HUES6 (cell line): ENCODE results near the gene TUT7.

Source experiments
- H3K27ac ChIP-seq: 2 replicates; pipeline ENCODE4 v1.7.0; 2013; ENCODE audit warnings: low read depth, mild to moderate bottlenecking, low read length, inconsistent platforms
- H3K27me3 ChIP-seq: 2 replicates; pipeline ENCODE4 v1.6.1; 2013; ENCODE audit warnings: low read length; ENCODE audit not compliant: control insufficient read depth, insufficient read depth
- H3K36me3 ChIP-seq: 2 replicates; pipeline ENCODE4 v1.6.1; 2013; ENCODE audit warnings: low read length; ENCODE audit not compliant: control insufficient read depth, insufficient read depth
- H3K4me1 ChIP-seq: 2 replicates; pipeline ENCODE4 v1.6.1; 2013; ENCODE audit warnings: low read length; ENCODE audit not compliant: control insufficient read depth, insufficient read depth
- H3K4me3 ChIP-seq: 2 replicates; pipeline ENCODE4 v1.5.1; 2013; ENCODE audit warnings: low read depth, low read length
- H3K9ac ChIP-seq: one replicate; pipeline ENCODE4 v1.6.1; 2013; ENCODE audit warnings: mild to moderate bottlenecking, low read length
- H3K9me3 ChIP-seq: 2 replicates; pipeline ENCODE4 v1.6.1; 2013; ENCODE audit warnings: low read depth, low read length; ENCODE audit not compliant: control insufficient read depth, insufficient read depth

Gene TUT7

DNA sequence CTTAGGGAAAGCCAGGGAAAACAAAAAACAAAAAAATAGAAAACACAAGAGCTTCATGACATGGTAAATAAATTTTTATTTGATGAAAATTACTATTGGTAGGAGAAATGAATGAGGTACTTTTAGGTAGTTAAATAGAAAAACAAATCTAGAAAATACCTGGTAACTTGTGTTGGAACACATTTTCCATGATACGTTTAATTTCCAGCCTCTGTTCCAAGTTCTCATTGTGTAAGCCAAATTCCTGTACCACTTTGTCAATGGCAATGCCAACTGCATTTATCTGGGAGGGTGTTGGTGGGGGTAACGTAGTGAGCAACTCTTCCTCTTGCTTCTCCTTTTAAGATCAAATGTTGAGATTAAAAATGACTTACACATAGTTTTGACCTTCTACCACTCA lies 9.4 kb downstream of the TUT7 start:
- H3K27me3 ChIP-seq = no peaks in the 10 kb centered on the region
- no peaks in the 10 kb centered on the region for H3K4me1 ChIP-seq
- peaks cover 62% of the 10 kb centered on the region for H3K36me3 ChIP-seq
- no peak overlapping the region for H3K4me3 ChIP-seq
- H3K27ac ChIP-seq = no peak overlapping the region
- H3K9me3 ChIP-seq = no peaks in the 10 kb centered on the region
- H3K9ac ChIP-seq = no peak overlapping the region

DNA sequence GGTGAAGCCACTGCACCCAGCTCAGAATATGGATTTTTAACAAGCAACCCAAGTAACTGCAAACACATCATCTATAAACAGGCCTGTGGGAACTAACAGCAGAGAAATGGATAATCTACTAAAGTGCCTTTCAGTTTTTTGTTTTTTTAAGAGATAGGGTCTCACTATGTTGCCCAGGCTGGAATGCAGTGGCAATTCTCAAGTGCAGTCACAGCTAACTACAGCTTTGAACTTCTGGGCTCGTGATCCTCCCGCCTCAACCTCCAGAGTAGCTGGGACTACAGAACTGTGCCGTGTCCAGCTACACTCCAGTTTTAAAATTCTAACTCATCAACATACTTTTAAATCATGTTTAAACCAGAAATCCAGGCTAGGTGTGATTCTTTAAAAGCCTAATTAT lies 11.9 kb downstream of the TUT7 start:
- Histone ChIP-seq H3K27ac (no peak overlapping the region), H3K4me3 (no peak overlapping the region), H3K4me1 (0 out of 2 replicates have a peak, but pooled peaks cover 4% of the 10 kb centered on the region), H3K27me3 (no peaks in the 10 kb centered on the region), H3K36me3 (peaks cover 83% of the 10 kb centered on the region), H3K9me3 (no peaks in the 10 kb centered on the region), H3K9ac (no peak overlapping the region)

DNA sequence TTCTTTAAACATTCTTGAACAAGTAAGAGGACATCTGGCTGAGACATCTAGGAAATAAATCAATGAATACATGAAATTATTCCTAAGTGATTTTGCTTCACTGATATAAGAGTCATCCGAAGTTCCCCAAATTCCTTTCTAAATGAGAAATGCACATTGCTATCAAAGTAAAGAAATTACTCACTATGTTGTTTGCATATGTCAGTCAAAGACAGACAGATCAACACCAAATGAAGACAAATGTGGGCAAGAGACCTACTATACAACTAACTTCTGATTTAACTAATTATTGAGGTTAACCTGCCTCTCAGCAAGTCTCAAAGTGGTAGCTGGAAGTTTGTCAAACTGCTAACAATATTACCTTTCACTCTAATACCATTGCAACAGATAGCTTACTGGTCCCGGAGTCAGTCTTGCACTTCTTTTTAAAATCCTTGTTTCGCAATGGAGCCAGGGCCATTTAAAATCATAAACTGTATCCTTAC lies 13.2 kb downstream of the TUT7 start:
- Histone ChIP-seq H3K27ac (no peak overlapping the region), H3K9me3 (no peaks in the 10 kb centered on the region), H3K27me3 (no peaks in the 10 kb centered on the region), H3K36me3 (peaks cover 91% of the 10 kb centered on the region), H3K4me1 (0 out of 2 replicates have a peak, but pooled peaks cover 4% of the 10 kb centered on the region), H3K9ac (no peak overlapping the region), H3K4me3 (no peak overlapping the region)

DNA sequence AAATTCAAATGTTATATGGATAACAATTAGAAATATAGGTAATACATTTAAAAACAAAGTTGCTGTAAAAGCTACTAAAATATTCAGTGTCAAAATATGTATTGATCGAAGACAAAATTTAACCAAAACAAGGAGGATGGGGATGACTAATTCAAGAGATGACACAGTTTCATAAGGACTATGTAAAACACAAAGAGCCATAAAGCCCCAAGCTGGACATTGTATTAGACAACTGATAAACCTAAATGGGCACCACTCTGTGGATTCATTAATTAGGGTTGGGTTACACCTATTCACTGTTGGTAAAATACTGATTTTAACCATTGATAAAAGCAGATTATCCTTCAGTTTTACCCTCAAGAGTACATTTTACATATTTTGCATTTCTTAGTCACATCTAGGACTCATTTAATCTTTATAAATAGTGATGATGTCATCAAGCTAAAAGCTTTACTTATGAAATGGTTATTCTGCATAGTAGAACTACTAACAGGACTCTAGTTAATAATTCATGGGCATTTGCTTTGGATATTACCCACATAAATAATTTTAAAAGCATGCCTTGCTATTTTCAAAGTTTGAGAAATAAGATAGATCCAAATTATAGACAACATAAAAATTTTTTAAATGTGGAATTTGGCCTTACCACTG lies 13.7 kb downstream of the TUT7 start:
- Histone ChIP-seq H3K4me1 (0 out of 2 replicates have a peak, but pooled peaks cover 4% of the 10 kb centered on the region), H3K27me3 (no peaks in the 10 kb centered on the region), H3K4me3 (no peak overlapping the region), H3K27ac (no peak overlapping the region), H3K9ac (no peak overlapping the region), H3K9me3 (no peaks in the 10 kb centered on the region), H3K36me3 (peaks cover 91% of the 10 kb centered on the region)

DNA sequence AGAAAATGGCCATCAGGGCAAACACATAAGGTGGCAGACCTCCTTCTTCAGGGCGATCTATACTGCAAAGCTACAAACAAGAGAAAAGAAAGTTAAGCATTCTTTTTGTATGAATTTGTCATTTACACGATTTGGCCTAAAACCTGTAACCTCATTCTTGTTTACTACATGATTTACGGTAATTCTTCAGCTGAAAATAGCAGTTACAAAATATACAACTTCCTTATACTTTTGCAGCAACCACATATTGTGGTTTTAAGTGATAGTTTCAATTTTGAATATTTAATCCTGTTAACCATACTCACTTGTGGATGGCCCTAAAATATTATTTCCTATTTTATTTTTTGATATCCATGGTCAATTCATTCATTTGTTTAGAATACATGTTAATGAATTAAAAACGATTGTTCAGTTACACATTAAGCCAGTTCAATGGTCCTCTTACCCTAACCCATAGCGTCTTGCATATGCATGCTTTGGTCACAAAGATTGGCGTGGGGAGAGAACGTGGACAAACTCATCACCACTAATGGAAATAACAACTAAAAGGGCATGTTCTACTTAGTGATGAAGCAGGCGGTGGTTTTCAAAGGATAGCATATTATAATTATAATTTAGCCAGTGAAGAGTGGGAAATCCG lies 16.6 kb downstream of the TUT7 start:
- H3K4me1 ChIP-seq = 0 out of 2 replicates have a peak, but pooled peaks cover 4% of the 10 kb centered on the region
- no peak overlapping the region for H3K9ac ChIP-seq
- H3K27me3 ChIP-seq = no peaks in the 10 kb centered on the region
- no peaks in the 10 kb centered on the region for H3K9me3 ChIP-seq
- no peak overlapping the region for H3K4me3 ChIP-seq
- peaks cover 83% of the 10 kb centered on the region for H3K36me3 ChIP-seq
- no peak overlapping the region for H3K27ac ChIP-seq

DNA sequence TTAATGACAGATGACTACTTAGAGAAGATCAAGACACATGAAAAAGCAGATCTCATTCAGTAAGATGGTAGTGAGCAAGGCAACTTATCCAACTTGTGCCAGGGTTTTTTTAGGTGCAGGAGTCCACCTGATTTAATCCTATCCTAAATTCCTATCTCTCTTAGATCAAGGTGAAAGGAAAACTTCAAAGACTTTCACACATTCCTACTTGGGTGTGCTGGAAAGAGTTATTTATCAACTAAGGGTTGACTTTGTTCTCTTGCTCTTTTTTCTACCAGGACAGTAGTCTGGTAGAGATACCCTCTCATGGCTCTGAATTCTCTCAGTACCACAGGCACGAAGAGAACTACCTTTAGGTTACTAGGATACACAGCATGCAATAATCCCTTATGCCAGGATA lies 18.2 kb downstream of the TUT7 start:
- no peaks in the 10 kb centered on the region for H3K27me3 ChIP-seq
- H3K9ac ChIP-seq = no peak overlapping the region
- H3K36me3 ChIP-seq = peaks cover 68% of the 10 kb centered on the region

DNA sequence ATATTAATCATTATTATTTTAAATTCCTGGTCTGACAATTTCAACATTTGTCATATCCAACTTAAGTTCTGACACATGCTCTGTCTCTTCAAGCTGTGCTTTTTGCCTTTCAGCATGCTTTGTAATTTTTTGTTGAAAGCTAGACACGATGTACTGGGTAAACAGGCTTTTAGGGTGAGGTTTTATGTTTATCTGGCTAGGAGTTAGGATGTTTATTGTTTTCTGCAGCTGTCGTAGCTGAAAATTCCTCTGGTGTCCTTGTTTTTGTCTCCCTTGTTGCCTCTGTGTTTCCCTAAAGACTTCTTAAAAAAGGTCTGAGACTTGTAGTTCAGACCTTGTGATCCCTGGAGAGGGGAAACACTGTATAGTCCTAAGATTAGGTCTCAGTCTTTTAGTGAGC lies 20.6 kb downstream of the TUT7 start:
- Histone ChIP-seq H3K4me3 (no peak overlapping the region), H3K27ac (no peak overlapping the region), H3K4me1 (peaks cover 4% of the 10 kb centered on the region), H3K36me3 (peaks cover 49% of the 10 kb centered on the region), H3K9me3 (no peaks in the 10 kb centered on the region), H3K27me3 (no peaks in the 10 kb centered on the region), H3K9ac (no peak overlapping the region)

More for the DNA sequence above, 18.2 kb downstream of the TUT7 start:
- Histone ChIP-seq H3K4me1 (0 out of 2 replicates have a peak, but pooled peaks cover 4% of the 10 kb centered on the region), H3K4me3 (no peak overlapping the region), H3K9me3 (no peaks in the 10 kb centered on the region), H3K27ac (no peak overlapping the region)

DNA sequence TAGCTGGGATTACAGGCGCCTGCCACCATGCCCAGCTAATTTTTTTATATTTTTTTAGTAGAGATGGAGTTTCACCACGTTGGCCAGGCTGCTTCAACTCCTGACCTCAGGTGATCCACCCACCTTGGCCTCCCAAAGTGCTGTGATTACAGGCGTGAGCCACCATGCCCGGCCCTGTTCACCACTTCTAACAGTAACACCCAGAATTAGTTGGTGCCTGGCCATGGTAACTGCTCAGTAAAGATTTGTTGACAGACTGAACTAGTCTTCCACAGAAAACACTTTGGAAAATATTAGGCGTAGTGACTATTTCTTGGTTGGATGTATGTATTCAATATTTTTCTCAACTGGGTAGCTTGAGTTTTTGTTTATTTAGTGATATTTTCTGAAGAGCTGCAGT lies 24.0 kb downstream of the TUT7 start:
- H3K27me3 ChIP-seq = no peaks in the 10 kb centered on the region
- peaks cover 16% of the 10 kb centered on the region for H3K4me1 ChIP-seq
- H3K4me3 ChIP-seq = no peak overlapping the region
- no peak overlapping the region for H3K27ac ChIP-seq
- H3K36me3 ChIP-seq = peaks cover 36% of the 10 kb centered on the region
- no peaks in the 10 kb centered on the region for H3K9me3 ChIP-seq
- no peak overlapping the region for H3K9ac ChIP-seq

DNA sequence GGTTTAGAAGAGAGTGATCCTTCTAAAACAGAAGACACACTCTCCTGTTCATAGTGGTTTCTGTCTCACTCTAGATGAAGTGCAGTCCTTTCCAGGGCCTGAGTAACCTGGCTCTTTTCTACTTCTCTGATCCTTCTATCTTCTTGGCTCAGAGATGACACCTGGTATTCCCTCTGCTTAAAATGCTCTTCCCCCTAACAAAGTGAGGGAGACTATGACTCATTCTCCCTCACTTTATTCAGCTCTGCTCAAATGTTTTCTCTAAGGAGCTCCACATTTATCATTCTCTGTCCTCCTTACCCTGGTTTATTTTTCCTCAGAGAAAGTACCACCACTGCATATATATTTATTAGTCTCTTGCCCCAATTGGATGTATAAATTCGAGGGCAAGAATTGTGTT lies 24.6 kb downstream of the TUT7 start:
- Histone ChIP-seq H3K27me3 (no peaks in the 10 kb centered on the region), H3K9me3 (no peaks in the 10 kb centered on the region), H3K4me3 (no peak overlapping the region), H3K36me3 (peaks cover 36% of the 10 kb centered on the region), H3K9ac (no peak overlapping the region), H3K4me1 (peaks cover 21% of the 10 kb centered on the region), H3K27ac (no peak overlapping the region)

DNA sequence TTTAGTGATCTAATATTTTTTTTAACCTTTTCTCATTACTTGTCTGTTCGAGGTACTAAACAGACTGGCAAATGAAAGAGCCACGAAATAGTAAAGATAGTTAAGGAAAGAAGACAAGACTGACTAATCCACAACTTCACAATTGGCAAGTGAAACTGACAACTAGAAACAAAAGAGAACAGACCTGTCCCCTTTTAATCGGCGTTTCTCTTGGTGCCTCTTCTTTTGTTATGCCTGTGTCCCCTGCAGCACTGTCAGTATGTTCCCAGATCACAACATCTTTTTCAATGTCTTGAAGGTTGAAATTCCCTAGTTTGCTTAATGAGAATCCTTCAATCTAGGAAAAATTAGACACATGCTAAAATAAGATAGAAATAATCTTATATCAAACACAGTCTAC lies 26.1 kb downstream of the TUT7 start:
- peaks cover 42% of the 10 kb centered on the region for H3K36me3 ChIP-seq
- H3K4me1 ChIP-seq = peaks cover 21% of the 10 kb centered on the region
- H3K9me3 ChIP-seq = no peaks in the 10 kb centered on the region
- peak overlapping the region; percentile 30 for H3K9ac ChIP-seq
- no peaks in the 10 kb centered on the region for H3K27me3 ChIP-seq
- no peak overlapping the region for H3K4me3 ChIP-seq
- H3K27ac ChIP-seq = peak overlapping the region; percentile 59; the same call in 1 of the 2 replicates

DNA sequence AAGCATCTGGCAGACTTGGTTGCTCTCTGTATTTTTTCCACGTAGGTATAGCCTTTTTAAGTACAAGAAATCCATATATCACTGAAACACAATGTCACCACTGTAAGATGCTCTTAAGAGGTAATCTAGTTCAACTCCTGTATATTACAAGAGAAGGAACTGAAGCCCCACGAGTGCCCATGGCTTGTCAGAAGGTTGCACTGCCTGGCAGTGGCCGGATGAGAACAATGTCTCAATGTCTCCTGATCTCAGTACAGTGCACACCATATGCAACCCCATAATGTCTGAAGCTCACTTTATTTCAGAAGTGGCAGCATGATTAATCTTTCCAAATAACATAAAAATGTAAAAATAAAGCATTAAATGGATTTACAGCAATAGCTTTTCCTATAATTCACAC lies 27.7 kb downstream of the TUT7 start:
- Histone ChIP-seq H3K9me3 (no peaks in the 10 kb centered on the region), H3K9ac (no peak overlapping the region), H3K4me3 (no peak overlapping the region), H3K36me3 (peaks cover 58% of the 10 kb centered on the region), H3K27me3 (no peaks in the 10 kb centered on the region), H3K4me1 (peaks cover 21% of the 10 kb centered on the region), H3K27ac (no peak overlapping the region)
